Mucosa of descending colon (tissue), 3 donors: ENCODE data around the gene LNX1. TPM values are rescaled to one million over a fixed set of nuclear protein-coding genes. Genes with fewer than 3 reads are reported as not detected.

Experiments
- ATAC-seq: fragments of 200-7000 bp; cut with Tn5 transposase; one replicate; pipeline ENCODE4 v1.9.1; 2020; ENCODE audit warnings: mild to moderate bottlenecking, moderate library complexity
- DNase-seq, 3 donors: peaks; one replicate each; pipeline ENCODE4 v3.0.0-alpha.2; 2020
- H3K36me3 ChIP-seq: fragments of 200-600 bp; one replicate; pipeline ENCODE4 v1.8.0; 2021; ENCODE audit warnings: low read depth, mild to moderate bottlenecking
- H3K4me1 ChIP-seq: fragments of 200-600 bp; one replicate; pipeline ENCODE4 v1.8.0; 2021; ENCODE audit warnings: low read depth, mild to moderate bottlenecking
- H3K4me3 ChIP-seq: fragments of 200-600 bp; one replicate; pipeline ENCODE4 v1.8.0; 2021; ENCODE audit warnings: mild to moderate bottlenecking
- H3K9me3 ChIP-seq: fragments of 200-600 bp; one replicate; pipeline ENCODE4 v1.8.0; 2021; ENCODE audit warnings: mild to moderate bottlenecking
- CTCF ChIP-seq: fragments of 200-600 bp; IDR thresholded peaks from one replicate; pipeline ENCODE4 v1.8.0; 2022; ENCODE audit warnings: antibody characterized with exemption, mild to moderate bottlenecking
- intact Hi-C, 2 donors: fragments of 100-400 bp; cut with DNase I in 1 of 2; cut with micrococcal nuclease in 1 of 2; formaldehyde crosslinking; loops; one replicate each; pipeline versions ENCODE4 v1.11.0 to v1.11.1; 2022; cut with DNase I, micrococcal nuclease
- total RNA-seq, 3 donors: library from RNA; stranded (reverse); fragmentation: NEBNext Ultra II Directional in 2 of 3; extraction: Animal tissue kit (Norgen Biotek cat#: 25700) in 2 of 3; gene quantifications; one replicate each; pipeline versions ENCODE4 v1.2.1 to v1.2.4, GENCODE V29; 2021 to 2023
- donor health status: DM: no; HTN: no; CAD: no; lungs with moderate emphysema.
- donor health status: DM: no; HTN: no; CAD: no.
- donor health status: DM: no; HTN: yes; CAD: no.

The LNX1 gene
- total RNA-seq, 3 donors from 2014 or later = 8.2 to 24.3 (median 23.2) TPM

- intact Hi-C loops = no loop called here
- no peak for TF ChIP-seq CTCF
- no peak for DNase-seq
- Histone ChIP-seq H3K9me3 (no peaks in the 10 kb centered on the region), H3K4me3 (no peak overlapping the region), H3K4me1 (peaks cover 14% of the 10 kb centered on the region), H3K36me3 (no peaks in the 10 kb centered on the region)
- ATAC-seq = no peak
Observed at GRCh38 chr4:53574528-53574927, 16.8 kb downstream of the LNX1 start.

- no peak overlapping the region for H3K4me3 ChIP-seq
- ATAC-seq = no peak
- peaks cover 14% of the 10 kb centered on the region for H3K4me1 ChIP-seq
- no peak for DNase-seq
- H3K36me3 ChIP-seq = no peaks in the 10 kb centered on the region
- no peak for TF ChIP-seq CTCF
- intact Hi-C loops = no loop called here
- H3K9me3 ChIP-seq = no peaks in the 10 kb centered on the region
Observed at GRCh38 chr4:53573696-53574095, 17.6 kb downstream of the LNX1 start.

- no peak for DNase-seq
- H3K4me1 ChIP-seq = peaks cover 14% of the 10 kb centered on the region
- no peak overlapping the region for H3K4me3 ChIP-seq
- H3K9me3 ChIP-seq = no peaks in the 10 kb centered on the region
- no peaks in the 10 kb centered on the region for H3K36me3 ChIP-seq
- intact Hi-C loops = no loop called here
- ATAC-seq = no peak
- no peak for TF ChIP-seq CTCF
Observed at GRCh38 chr4:53572600-53572994, 18.7 kb downstream of the LNX1 start.

- Histone ChIP-seq H3K9me3 (no peaks in the 10 kb centered on the region), H3K4me3 (no peak overlapping the region), H3K4me1 (peaks cover 10% of the 10 kb centered on the region), H3K36me3 (no peaks in the 10 kb centered on the region)
- ATAC-seq (no peak), DNase-seq (no peak)
- TF ChIP-seq CTCF = no peak
- intact Hi-C loops = no loop called here
Observed at GRCh38 chr4:53571936-53572599, 19.2 kb downstream of the LNX1 start.

- no peaks in the 10 kb centered on the region for H3K36me3 ChIP-seq
- H3K4me3 ChIP-seq = no peak overlapping the region
- ATAC-seq (no peak), DNase-seq (no peak)
- no peak for TF ChIP-seq CTCF
- no peaks in the 10 kb centered on the region for H3K9me3 ChIP-seq
- intact Hi-C loops = no loop called here
- H3K4me1 ChIP-seq = no peaks in the 10 kb centered on the region
Observed at GRCh38 chr4:53563824-53564223, 27.5 kb downstream of the LNX1 start.

GRCh38 chr4:53562409-53562808, 28.9 kb downstream of the LNX1 start:
- H3K9me3 ChIP-seq = no peaks in the 10 kb centered on the region
- ATAC-seq (no peak), DNase-seq (no peak)
- H3K4me1 ChIP-seq = no peaks in the 10 kb centered on the region
- no peak for TF ChIP-seq CTCF
- H3K36me3 ChIP-seq = no peaks in the 10 kb centered on the region
- H3K4me3 ChIP-seq = no peak overlapping the region
- intact Hi-C loops = no loop called here
